NCI-H345 (cell line): ENCODE data around the gene KIAA2012.
"Not testable (repeated sequence)": the region's sequence is repeated elsewhere in the genome, so short reads cannot be mapped to it uniquely, and the experiment has no call there.

ENCODE experiments used
- DNase-seq: peaks from one replicate; lab custom pipeline; 2025; lab: John Stamatoyannopoulos, UW

Gene KIAA2012

GRCh38 chr2:202118168-202118567 lies 45.1 kb downstream of the KIAA2012 start:
- DNase-seq = no peak

GRCh38 chr2:202120828-202121227 lies 47.8 kb downstream of the KIAA2012 start:
- no peak for DNase-seq

GRCh38 chr2:202121532-202122162 lies 48.6 kb downstream of the KIAA2012 start:
- DNase-seq = no peak

GRCh38 chr2:202122163-202122540 lies 49.1 kb downstream of the KIAA2012 start:
- no peak for DNase-seq

GRCh38 chr2:202122980-202123720 lies 50.1 kb downstream of the KIAA2012 start:
- DNase-seq = no peak

GRCh38 chr2:202124286-202124685 lies 51.2 kb downstream of the KIAA2012 start:
- no peak for DNase-seq

- no peak for DNase-seq
Observed at GRCh38 chr2:202127687-202128331, 54.8 kb downstream of the KIAA2012 start.

GRCh38 chr2:202129841-202130240 lies 56.8 kb downstream of the KIAA2012 start:
- no peak for DNase-seq

DNA sequence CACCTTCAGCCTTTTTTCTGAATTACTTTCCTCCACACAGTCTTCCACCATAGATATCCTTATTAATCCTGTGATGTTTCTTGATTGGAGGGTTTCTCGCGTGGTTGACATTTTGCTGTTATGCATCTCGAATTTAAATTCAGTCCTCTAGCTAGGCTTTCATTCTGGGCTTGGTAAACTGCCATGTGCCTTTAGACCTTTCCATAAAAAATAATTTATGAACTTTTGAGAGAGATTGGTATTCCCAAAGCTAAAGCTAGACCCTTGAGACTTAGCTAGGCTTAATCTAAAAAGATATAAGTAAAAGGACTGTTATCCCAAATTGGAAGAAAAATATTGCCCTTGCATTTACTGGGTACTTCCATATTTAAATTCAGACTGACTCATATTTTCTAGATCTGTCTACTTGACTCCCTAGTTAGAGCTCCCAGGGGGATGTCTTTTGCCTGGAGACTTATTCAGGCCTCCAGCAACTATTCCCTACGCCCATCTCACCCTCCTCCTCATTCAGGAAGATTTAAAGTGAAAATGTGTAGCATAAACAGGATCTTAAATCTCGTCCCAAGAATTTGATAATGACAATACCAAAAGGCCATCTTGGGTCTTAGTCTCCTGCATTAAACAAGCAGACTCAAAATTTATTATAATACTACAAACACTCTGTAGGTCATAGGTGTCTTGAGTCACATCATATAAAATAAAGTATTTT lies 60.3 kb downstream of the KIAA2012 start:
- no peak for DNase-seq

GRCh38 chr2:202133909-202134265 lies 60.8 kb downstream of the KIAA2012 start:
- DNase-seq = no peak

- DNase-seq = no peak
Observed at GRCh38 chr2:202135091-202135874, 62.2 kb downstream of the KIAA2012 start.

- DNase-seq = not testable (repeated sequence)
Observed at GRCh38 chr2:202136039-202136438, 63.0 kb downstream of the KIAA2012 start.

DNA sequence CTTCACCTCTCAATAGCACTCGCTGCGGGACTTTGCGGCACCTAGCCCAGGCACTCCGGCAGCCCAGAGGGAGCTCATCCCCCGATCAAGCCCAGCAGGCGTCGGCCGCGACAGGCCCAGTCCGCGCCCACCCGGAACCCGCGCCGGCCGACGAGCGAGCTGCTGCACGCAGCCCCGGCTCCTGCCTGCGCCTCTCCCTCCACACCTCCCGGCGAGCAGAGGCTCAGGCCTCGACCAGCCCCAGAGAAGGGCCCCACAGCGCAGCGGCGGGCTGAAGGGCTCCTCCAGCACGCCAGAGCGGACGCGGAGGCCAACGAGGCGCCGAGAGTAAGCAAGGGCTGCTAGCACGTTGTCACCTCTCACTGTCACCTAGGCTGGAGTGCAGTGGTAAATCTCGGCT lies 63.5 kb downstream of the KIAA2012 start:
- DNase-seq = no peak

- no peak for DNase-seq
Observed at GRCh38 chr2:202140522-202141252, 67.6 kb downstream of the KIAA2012 start.

- no peak for DNase-seq
Observed at GRCh38 chr2:202141329-202141947, 68.4 kb downstream of the KIAA2012 start.

GRCh38 chr2:202142540-202142939 lies 69.5 kb downstream of the KIAA2012 start:
- DNase-seq = no peak

- no peak for DNase-seq
Observed at GRCh38 chr2:202147775-202148174, 74.7 kb downstream of the KIAA2012 start.

DNA sequence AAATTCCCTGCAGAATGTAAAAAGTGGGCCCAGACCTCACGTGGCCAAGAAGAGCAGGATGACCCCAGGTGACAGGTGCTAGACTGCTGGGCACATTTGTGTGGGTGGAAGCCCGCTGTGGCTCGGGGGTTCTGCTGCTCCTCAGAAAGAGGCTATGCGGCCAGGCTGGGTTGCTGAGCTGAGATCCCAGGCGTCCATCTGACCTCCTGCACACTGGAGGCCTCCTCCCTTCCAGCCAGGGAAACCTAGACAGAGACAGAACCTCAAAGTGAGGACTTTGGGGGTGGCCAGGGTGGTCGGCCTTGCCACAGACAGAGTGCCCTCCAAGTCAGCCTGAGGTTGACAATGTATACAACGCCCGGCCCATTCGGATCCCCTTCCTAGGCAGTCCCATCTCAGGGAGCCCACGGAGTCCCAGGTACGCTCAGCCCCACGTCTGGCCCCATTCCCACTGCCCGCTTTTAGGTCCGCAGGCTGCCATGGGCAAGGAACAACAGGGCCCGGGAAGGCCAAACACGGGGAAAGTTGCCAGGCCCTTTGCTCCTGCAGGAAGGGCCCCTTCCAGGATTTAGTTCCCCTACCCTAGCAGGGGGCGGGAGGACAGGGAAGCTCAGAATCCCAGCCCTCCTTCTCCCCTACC lies 75.6 kb downstream of the KIAA2012 start:
- no peak for DNase-seq

DNA sequence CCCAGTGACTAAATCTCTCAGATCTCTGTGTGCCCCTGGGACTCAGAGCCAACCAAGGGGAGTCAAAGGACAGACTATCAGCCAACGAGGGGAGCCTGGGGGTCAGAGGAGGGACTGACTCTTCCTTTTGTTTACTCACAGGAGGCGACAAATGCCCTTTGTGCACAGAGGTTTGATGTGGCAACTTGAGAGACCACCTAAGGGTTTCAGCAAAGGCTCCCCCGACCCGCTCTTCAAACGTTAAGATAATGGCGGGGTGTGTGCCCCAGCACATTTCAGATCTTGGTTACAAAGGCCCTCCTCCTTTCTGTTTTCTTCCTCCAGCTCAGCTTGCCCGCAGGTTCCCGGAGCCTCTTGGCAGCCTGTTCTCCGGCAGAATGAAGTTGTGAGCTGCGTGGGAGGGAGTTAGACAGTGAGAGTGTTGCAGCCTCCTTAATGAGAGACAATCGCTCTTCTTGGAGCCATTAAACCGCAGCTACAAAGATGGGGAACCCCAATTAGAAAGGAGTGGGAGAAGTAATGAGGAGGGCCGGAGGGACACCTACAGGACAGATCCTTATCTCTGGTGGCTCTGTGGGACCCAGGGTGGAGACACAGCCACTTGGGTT lies 76.2 kb downstream of the KIAA2012 start:
- DNase-seq = no peak

DNA sequence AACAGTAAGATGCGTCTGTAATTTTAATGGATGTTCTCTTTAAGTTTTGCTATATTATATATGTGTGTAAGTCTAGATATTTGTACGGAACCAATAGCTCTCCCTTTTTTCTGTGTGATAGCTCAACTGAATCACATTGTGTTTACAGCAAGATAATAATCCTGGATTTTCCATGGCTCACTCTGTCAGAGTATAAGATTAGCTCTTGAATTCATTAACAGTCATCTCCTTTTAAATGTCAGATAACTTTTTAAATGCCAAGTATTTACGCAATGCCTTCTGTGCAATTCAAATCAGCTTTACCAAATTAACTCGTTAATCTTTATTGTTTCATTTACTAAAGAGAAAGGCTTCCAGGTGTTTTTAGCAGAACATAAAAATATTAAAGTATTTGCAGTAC lies 76.9 kb downstream of the KIAA2012 start:
- no peak for DNase-seq
